ENCODE results near the gene SCUBE3.

DNA sequence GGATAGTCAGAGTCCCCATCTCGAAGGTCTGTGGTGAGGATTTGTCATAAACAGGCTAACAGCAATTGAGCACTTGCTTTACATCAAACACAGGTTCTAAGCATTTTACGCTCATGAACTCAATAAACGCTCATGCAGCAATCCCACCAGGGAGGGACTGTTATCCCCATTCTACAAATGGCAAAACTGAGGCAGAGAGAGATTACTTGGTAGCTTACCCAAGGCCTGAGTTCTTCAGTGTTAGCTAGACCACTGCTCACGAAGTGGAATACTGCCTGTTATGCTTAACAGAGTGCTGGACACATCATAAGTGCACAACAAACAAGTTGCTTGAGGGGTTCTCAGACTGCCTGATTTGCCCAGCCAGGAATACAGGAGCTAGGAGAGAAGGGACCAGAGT, 48.9 kb upstream of the SCUBE3 start:
- TF ChIP-seq, protein P1, sequence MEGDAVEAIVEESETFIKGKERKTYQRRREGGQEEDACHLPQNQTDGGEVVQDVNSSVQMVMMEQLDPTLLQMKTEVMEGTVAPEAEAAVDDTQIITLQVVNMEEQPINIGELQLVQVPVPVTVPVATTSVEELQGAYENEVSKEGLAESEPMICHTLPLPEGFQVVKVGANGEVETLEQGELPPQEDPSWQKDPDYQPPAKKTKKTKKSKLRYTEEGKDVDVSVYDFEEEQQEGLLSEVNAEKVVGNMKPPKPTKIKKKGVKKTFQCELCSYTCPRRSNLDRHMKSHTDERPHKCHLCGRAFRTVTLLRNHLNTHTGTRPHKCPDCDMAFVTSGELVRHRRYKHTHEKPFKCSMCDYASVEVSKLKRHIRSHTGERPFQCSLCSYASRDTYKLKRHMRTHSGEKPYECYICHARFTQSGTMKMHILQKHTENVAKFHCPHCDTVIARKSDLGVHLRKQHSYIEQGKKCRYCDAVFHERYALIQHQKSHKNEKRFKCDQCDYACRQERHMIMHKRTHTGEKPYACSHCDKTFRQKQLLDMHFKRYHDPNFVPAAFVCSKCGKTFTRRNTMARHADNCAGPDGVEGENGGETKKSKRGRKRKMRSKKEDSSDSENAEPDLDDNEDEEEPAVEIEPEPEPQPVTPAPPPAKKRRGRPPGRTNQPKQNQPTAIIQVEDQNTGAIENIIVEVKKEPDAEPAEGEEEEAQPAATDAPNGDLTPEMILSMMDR (IDR thresholded peaks at IDR 0.05 in 2 of 3, conservative IDR thresholded peaks at IDR 0.05 in 1 of 3; ENCODE audit: borderline replicate concordance in 1 of 3, insufficient read depth in 1 of 3, low read depth in 2 of 3, low read length in 2 of 3), result no peak
- TF ChIP-seq SIN3A (IDR thresholded peaks at IDR 0.05; ENCODE audit: low read depth) (no peak), RAD21 (IDR thresholded peaks at IDR 0.05; ENCODE audit: low read depth) (no peak), SP1 (IDR thresholded peaks at IDR 0.05; ENCODE audit: low read depth) (no peak), YY1 (IDR thresholded peaks at IDR 0.05; ENCODE audit: extremely low read depth, insufficient replicate concordance, low read depth, low read length) (no peak)
- TF ChIP-seq, protein P2, sequence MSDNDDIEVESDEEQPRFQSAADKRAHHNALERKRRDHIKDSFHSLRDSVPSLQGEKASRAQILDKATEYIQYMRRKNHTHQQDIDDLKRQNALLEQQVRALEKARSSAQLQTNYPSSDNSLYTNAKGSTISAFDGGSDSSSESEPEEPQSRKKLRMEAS (IDR thresholded peaks at IDR 0.05), result no peak

Measured in HCT116 (cell line).